GM18868 (cell line): ENCODE results near the gene STYXL2.

Source experiments
- ATAC-seq: cut with Tn5 transposase; IDR thresholded peaks from one replicate; pipeline ENCODE4 v1.9.1; 2021; ENCODE audit warnings: mild to moderate bottlenecking, moderate library complexity; ENCODE audit not compliant: unreplicated experiment

Gene STYXL2

GRCh38 chr1:167106119-167106461 lies 12.2 kb downstream of the STYXL2 start:
- ATAC-seq: no peak

GRCh38 chr1:167107456-167107855 lies 13.6 kb downstream of the STYXL2 start:
- ATAC-seq: no peak

GRCh38 chr1:167109125-167109524 lies 15.2 kb downstream of the STYXL2 start:
- peak; percentile 40 for ATAC-seq

DNA sequence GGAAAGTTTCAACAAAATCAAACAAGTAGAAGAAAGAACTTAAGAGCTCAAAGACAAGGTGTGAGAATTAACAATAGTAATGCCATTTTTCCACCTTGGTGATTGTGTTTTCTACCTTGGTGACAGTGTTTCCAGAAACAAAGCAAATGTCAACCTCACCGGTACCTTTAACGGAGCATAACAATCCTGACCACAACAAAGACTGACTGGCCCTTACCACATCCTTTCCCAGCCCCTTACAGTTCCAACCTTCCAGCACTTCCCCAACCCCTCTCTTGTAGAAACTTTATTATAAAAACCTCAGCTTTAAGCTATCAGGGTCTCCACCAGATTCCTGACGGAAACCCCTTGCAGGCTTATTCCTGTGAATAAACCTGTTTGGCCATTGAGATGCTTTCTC lies 16.7 kb downstream of the STYXL2 start:
- ATAC-seq: peak; percentile 66

- no peak for ATAC-seq
Measured at GRCh38 chr1:167111868-167112709, 18.2 kb downstream of the STYXL2 start.

DNA sequence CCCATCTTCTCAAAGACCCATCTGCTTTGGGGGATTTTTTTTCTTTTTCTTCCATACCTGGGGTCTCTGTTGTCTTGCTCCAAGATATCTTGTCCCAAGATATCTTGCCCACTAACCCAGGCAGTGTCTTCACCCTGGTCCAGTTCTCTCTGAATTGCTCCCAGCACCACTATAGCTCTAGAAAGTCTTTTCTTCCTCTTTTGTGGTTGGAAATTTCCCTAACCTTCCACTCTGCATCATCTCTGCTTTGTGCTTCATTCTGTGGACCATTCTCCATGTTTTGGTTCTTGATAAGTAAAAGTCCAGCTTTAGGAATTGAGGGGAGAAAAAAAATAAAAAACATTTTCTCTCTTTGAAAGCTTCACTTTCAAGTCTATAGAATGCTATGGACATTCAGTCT lies 20.9 kb downstream of the STYXL2 start:
- peak; percentile 63 for ATAC-seq

DNA sequence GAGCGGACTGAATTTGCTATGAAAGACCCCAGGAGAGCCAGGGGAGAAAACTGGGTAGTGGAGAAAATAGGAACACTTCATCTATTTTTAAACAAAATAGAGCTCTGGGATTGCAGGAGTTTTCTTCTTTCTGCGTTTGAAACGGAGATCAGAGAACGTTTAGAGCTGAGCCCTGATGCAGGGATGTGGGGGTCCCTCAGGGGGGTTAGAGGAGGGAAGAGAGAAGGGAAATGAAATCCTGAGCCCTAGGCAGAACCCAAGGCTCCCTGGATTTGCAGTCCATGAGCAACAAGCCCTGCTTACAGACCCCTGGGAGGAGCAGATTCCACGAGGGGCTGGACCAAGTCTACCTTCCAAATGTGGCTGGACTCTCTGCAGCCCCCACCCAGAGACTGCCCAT lies 21.8 kb downstream of the STYXL2 start:
- ATAC-seq: no peak

GRCh38 chr1:167116174-167116573 lies 22.3 kb downstream of the STYXL2 start:
- ATAC-seq: no peak

GRCh38 chr1:167117225-167117624 lies 23.4 kb downstream of the STYXL2 start:
- no peak for ATAC-seq

DNA sequence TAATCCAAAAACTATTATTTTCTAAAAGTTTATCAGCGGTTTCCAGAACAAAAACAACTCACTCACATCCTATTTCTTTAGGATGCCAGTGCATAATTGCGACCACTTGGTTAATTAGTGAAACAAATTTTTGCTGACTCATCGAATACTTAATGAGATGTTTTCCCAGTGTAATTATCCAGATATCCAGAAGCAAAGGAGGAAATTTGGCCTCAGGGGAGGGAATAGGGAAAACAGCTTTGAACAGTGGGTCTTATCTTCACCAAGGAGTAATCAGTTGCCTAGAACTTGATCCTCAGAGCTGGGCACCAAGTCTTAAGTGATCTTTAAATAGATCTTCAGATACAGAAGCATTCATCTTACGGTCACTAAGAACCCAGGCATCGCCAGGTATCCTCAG lies 24.3 kb downstream of the STYXL2 start:
- ATAC-seq: no peak

- ATAC-seq: no peak
Measured at GRCh38 chr1:167119696-167120095, 25.8 kb downstream of the STYXL2 start.

DNA sequence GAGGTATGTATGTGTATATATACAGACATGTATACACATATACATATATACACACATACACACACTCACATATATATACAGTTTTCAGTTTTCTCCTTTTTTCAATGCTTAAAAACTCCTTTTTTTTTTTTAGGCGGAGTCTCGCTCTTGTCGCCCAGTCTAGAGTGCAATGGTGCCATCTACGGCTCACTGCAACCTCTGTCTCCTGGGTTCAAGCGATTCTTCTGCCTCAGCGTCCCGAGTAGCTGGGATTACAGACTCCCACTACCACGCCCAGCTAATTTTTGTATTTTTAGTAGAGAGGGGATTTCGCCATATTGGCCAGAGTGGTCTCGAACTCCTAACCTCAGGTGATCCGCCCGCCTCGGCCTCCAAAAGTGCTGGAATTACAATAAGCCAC lies 27.0 kb downstream of the STYXL2 start:
- no peak for ATAC-seq

DNA sequence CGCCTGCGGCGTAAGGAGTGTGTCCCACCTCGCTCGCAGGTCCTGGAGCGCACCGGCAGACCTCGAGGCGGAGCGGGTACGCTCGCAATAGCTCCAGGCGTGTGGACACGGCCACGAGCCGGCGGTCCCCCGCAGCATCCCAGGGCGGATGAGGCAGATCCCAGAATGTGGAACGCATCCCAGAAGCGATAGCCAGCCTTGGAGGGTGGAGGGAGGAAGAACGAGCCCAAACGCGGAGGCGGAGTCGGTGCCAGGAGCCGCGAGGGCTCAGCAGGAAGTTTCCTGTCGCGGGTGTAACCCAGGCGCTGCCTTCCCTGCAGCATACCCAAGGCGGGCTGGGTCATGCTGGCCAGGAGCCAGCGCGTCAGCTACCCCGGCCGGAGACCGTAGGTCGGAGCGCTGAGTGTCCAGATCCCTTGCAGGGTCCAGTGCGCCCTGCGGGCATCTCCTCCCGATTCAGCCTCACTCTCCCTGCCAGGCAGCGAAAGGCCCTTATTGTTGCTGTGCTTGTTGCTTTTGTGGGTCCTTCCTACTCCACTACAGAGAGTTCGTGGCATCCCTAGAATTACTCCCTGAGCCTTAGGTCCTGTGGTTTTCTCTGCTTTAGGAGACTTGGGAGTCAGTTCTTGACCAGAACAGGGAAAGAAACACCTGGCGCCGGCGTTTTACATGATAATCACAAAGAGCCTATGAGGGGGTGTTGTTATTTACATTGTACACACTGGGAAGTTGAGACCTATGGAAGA lies 27.7 kb downstream of the STYXL2 start:
- no peak for ATAC-seq

GRCh38 chr1:167122121-167122480 lies 28.2 kb downstream of the STYXL2 start:
- ATAC-seq: no peak

DNA sequence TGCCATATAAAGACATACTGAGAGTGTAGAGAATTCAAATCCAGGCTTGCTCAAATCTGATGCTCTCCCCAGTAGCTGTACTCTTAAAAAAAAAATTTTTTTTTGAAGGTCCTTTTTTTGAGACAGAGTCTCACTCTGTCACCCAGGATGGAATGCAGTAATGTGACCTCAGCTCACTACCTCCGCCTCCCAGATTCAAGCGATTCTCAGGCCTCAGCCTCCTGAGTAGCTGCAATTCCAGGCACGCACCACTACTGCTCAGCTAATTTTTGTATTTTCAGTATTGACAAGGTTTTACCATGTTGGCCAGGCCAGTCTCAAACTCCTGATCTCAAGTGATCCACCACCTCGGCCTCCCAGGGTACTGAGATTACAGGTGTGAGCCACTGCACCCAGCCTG lies 28.7 kb downstream of the STYXL2 start:
- no peak for ATAC-seq

DNA sequence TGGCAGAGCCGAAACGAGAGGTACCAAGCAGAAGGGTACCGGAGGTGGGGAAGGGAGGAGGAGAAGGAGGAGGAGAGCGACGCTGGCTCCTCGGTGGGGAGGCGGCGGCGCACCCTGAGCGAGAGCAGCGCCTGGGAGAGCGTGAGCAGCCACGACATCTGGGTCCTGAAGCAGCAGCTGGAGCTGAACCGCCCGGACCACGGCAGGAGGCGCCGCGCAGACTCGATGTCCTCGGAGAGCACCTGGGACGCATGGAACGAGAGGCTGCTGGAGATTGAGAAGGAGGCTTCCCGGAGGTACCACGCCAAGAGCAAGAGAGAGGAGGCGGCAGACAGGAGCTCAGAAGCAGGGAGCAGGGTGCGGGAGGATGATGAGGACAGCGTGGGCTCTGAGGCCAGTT lies 32.4 kb downstream of the STYXL2 start:
- ATAC-seq: no peak

GRCh38 chr1:167126811-167127210 lies 32.9 kb downstream of the STYXL2 start:
- no peak for ATAC-seq

- ATAC-seq: no peak
Measured at GRCh38 chr1:167127236-167127635, 33.4 kb downstream of the STYXL2 start.

GRCh38 chr1:167127661-167128060 lies 33.8 kb downstream of the STYXL2 start:
- no peak for ATAC-seq

GRCh38 chr1:167128261-167129227 lies 34.7 kb downstream of the STYXL2 start:
- ATAC-seq: no peak

- no peak for ATAC-seq
Measured at GRCh38 chr1:167130829-167131510, 37.1 kb downstream of the STYXL2 start.
